Lower lobe of right lung (tissue), 2 donors: ENCODE data around the gene MAPRE2. TPM values are rescaled to one million over a fixed set of nuclear protein-coding genes. Genes with fewer than 3 reads are reported as not detected.

ENCODE experiments used
- ATAC-seq, 2 donors: fragments of 200-7000 bp; cut with Tn5 transposase; one replicate each; pipeline ENCODE4 v1.9.1; 2020 to 2022; ENCODE audit warnings: mild to moderate bottlenecking in 2 of 2, moderate library complexity in 2 of 2
- DNase-seq: peaks from one replicate; pipeline ENCODE4 v3.0.0-alpha.2; 2020
- H3K27ac ChIP-seq: fragments of 200-600 bp; one replicate; pipeline ENCODE4 v1.8.0; 2022
- H3K27me3 ChIP-seq: fragments of 200-600 bp; one replicate; pipeline ENCODE4 v1.8.0; 2022; ENCODE audit warnings: low read depth
- H3K36me3 ChIP-seq: fragments of 200-600 bp; one replicate; pipeline ENCODE4 v1.8.0; 2022; ENCODE audit warnings: mild to moderate bottlenecking
- H3K4me1 ChIP-seq: fragments of 200-600 bp; one replicate; pipeline ENCODE4 v1.8.0; 2022
- H3K4me3 ChIP-seq: fragments of 200-600 bp; one replicate; pipeline ENCODE4 v1.8.0; 2022; ENCODE audit warnings: mild to moderate bottlenecking
- H3K9me3 ChIP-seq: fragments of 200-600 bp; one replicate; pipeline ENCODE4 v1.8.0; 2022
- CTCF ChIP-seq: fragments of 200-600 bp; IDR thresholded peaks from one replicate; pipeline ENCODE4 v1.8.0; 2022; ENCODE audit warnings: antibody characterized with exemption, mild to moderate bottlenecking
- intact Hi-C: fragments of 100-400 bp; cut with DNase I; formaldehyde crosslinking; loops from one replicate; pipeline ENCODE4 v1.11.0; 2022
- total RNA-seq: library from RNA; stranded (reverse); fragmentation: NEBNext Ultra II Directional; extraction: Animal tissue kit (Norgen Biotek cat#: 25700); gene quantifications from one replicate; pipeline ENCODE4 v1.2.1, GENCODE V29; 2021
- donor health status: DM: no; HTN: yes; CAD: no; lungs with severe emphysema.

Gene MAPRE2
- total RNA-seq, 1 donor from 2014 or later = 33.8 TPM

GRCh38 chr18:35136885-35137284 lies 95.7 kb downstream of the MAPRE2 start:
- no peaks in the 10 kb centered on the region for H3K9me3 ChIP-seq
- ATAC-seq (no peak), DNase-seq (no peak)
- intact Hi-C loops = no loop called here
- H3K27me3 ChIP-seq = no peaks in the 10 kb centered on the region
- no peak for TF ChIP-seq CTCF
- H3K4me3 ChIP-seq = no peak overlapping the region
- peaks cover 3% of the 10 kb centered on the region for H3K4me1 ChIP-seq
- peaks cover 86% of the 10 kb centered on the region for H3K36me3 ChIP-seq
- H3K27ac ChIP-seq = no peak overlapping the region

- H3K4me1 ChIP-seq = no peaks in the 10 kb centered on the region
- no peak for TF ChIP-seq CTCF
- ATAC-seq (no peak), DNase-seq (no peak)
- H3K27me3 ChIP-seq = no peaks in the 10 kb centered on the region
- H3K4me3 ChIP-seq = no peak overlapping the region
- intact Hi-C loops = no loop called here
- H3K36me3 ChIP-seq = peaks cover 86% of the 10 kb centered on the region
- H3K9me3 ChIP-seq = no peaks in the 10 kb centered on the region
- H3K27ac ChIP-seq = no peak overlapping the region
Measured at GRCh38 chr18:35137632-35138031, 96.4 kb downstream of the MAPRE2 start.

- Histone ChIP-seq H3K4me3 (no peak overlapping the region), H3K27me3 (no peaks in the 10 kb centered on the region), H3K4me1 (no peaks in the 10 kb centered on the region), H3K27ac (no peak overlapping the region), H3K9me3 (no peaks in the 10 kb centered on the region), H3K36me3 (peaks cover 74% of the 10 kb centered on the region)
- no peak for TF ChIP-seq CTCF
- intact Hi-C loops = no loop called here
- DNase-seq (no peak), ATAC-seq (no peak)
Measured at GRCh38 chr18:35138773-35139172, 97.6 kb downstream of the MAPRE2 start.

GRCh38 chr18:35139517-35139916 lies 98.3 kb downstream of the MAPRE2 start:
- no peak overlapping the region for H3K4me3 ChIP-seq

GRCh38 chr18:35141077-35141476 lies 99.9 kb downstream of the MAPRE2 start:
- H3K27ac ChIP-seq = no peak overlapping the region
- no peaks in the 10 kb centered on the region for H3K4me1 ChIP-seq
- H3K9me3 ChIP-seq = no peaks in the 10 kb centered on the region
- DNase-seq (no peak), ATAC-seq (no peak)
- no peak for TF ChIP-seq CTCF
- H3K4me3 ChIP-seq = no peak overlapping the region
- H3K36me3 ChIP-seq = peaks cover 52% of the 10 kb centered on the region
- H3K27me3 ChIP-seq = no peaks in the 10 kb centered on the region
- intact Hi-C loops = loop anchor here (5.0 kb wide), 1 partner anchor 134 kb away; no protein-coding TSS in a partner anchor

More at GRCh38 chr18:35139517-35139916, 98.3 kb downstream of the MAPRE2 start:
- DNase-seq (no peak), ATAC-seq (no peak)
- peaks cover 67% of the 10 kb centered on the region for H3K36me3 ChIP-seq
- H3K27ac ChIP-seq = no peak overlapping the region
- no peak for TF ChIP-seq CTCF
- H3K27me3 ChIP-seq = no peaks in the 10 kb centered on the region
- intact Hi-C loops = no loop called here
- no peaks in the 10 kb centered on the region for H3K9me3 ChIP-seq
- H3K4me1 ChIP-seq = no peaks in the 10 kb centered on the region
